Psoas muscle (tissue), 8 donors: ENCODE results near the gene FN3K. TPM values are rescaled to one million over a fixed set of nuclear protein-coding genes. Genes with fewer than 3 reads are reported as not detected.

ENCODE experiments used
- ATAC-seq, 4 donors: fragments of 200-7000 bp; cut with Tn5 transposase; one replicate each; pipeline ENCODE4 v1.9.1; 2020; ENCODE audit warnings: moderate library complexity in 3 of 4, mild to moderate bottlenecking in 2 of 4
- DNase-seq, 2 donors: peaks; one replicate each; pipeline ENCODE4 v3.0.0-alpha.2; 2020
- H3K27ac ChIP-seq: fragments of 200-600 bp; one replicate; pipeline ENCODE4 v1.8.0; 2022
- H3K27me3 ChIP-seq, 3 donors: fragments of 200-600 bp in 1 of 3; one replicate each; pipeline versions ENCODE4 v1.6.1 to v1.8.0; 2013 to 2022; ENCODE audit warnings: low read length in 2 of 3, mild to moderate bottlenecking in 2 of 3, moderate library complexity in 1 of 3; ENCODE audit not compliant: insufficient read depth in 3 of 3
- H3K36me3 ChIP-seq, 2 donors: fragments of 200-600 bp in 1 of 2; one replicate each; pipeline versions ENCODE4 v1.6.1 to v1.8.0; 2013 to 2022; ENCODE audit warnings: low read depth in 1 of 2, mild to moderate bottlenecking in 1 of 2, moderate library complexity in 1 of 2; ENCODE audit not compliant: insufficient read depth in 1 of 2
- H3K4me1 ChIP-seq: fragments of 200-600 bp; one replicate; pipeline ENCODE4 v1.8.0; 2022
- H3K4me3 ChIP-seq: fragments of 200-600 bp; one replicate; pipeline ENCODE4 v1.8.0; 2022; ENCODE audit warnings: mild to moderate bottlenecking
- H3K9me3 ChIP-seq: fragments of 200-600 bp; one replicate; pipeline ENCODE4 v1.8.0; 2022
- WGBS, 3 donors: extraction: QIAGEN DNeasy Blood & Tissue Kit; methylation state at CpG; one replicate each; pipeline versions ENCODE4 v1.1.6 to v1.1.7; 2013; 5-methylcytosine and 5-hydroxymethylcytosine counted together
- intact Hi-C, 2 donors: fragments of 100-400 bp; cut with DNase I; formaldehyde crosslinking; loops; one replicate each; pipeline versions ENCODE4 v1.11.0 to v1.14.2; 2022
- polyA plus RNA-seq, 3 donors: library from polyadenylated mRNA; stranded (reverse); fragments of 200-250 nt; gene quantifications; one replicate each; pipeline ENCODE4 v1.2.3, GENCODE V29; 2013
- total RNA-seq, 4 donors: library from RNA; stranded (reverse); fragmentation: NEBNext Ultra II Directional in 2 of 4; extraction: Animal tissue kit (Norgen Biotek cat#: 25700) in 2 of 4; gene quantifications; one replicate each; pipeline versions ENCODE4 v1.2.1 to v1.2.4, GENCODE V29; 2021 to 2023
- TF ChIP-seq, protein P1 (sequence below): fragments of 200-600 bp; IDR thresholded peaks from one replicate; pipeline ENCODE4 v1.8.0; 2022; ENCODE audit warnings: antibody characterized with exemption
- donor health status: healthy with polysubstance abuse.
- donor health status: DM: no; HTN: no; CAD: no; lungs with moderate emphysema.
- donor health status: Bipolar disorder and iron deficiency.
- donor health status: healthy.
- donor health status: DM: yes; HTN: yes; CAD: no.
- donor health status: DM: no; HTN: no; CAD: no.
- donor health status: DM: no; HTN: no; CAD: no.
- donor health status: DM: yes; HTN: yes; CAD: no.

FN3K gene
- total and polyA plus RNA-seq, 7 donors = 5.9 to 22.3 (median 10.1) TPM

DNA sequence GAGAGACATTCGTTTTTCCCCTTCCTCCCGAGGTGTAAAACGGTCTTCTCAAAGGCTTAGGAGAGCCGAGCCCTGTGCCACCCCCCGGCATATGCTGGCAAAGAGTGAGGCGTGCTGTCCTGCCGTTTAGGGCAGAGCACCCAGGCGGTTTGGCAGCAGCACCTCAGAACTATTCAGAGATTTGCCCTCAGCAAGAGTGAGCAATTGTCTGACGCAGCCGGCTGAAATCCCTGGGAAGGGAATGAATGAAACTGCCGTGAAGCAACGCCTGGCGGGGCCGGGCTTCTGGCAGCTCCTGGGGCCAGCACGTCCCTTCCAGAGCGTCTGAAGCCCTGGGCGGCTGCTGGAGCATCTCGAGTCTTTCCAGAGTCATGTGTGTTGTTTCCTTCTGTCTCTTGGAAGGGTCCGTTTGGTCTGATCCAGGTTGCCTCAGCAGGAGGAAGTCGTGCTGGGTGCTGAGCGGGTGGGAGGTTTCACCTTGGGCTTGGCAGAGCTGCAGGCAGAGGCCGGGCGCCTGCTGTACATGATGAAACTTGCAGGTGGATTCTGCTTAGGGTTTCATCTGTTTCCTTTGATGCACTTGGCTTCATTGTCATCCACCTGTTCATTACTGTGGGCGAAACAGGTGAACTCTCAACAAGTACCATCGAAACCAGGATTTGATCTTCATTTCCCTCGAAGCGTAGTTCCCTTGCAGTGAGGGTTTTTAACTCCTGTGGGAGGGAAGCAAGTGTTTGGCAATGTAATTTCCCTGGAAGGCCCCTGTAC lies 51.9 kb downstream of the FN3K start:
- H3K9me3 ChIP-seq = no peaks in the 10 kb centered on the region
- ATAC-seq (peak; percentile 92 to 95 (median 94)), DNase-seq (peak; percentile 90 to 95)
- 27 to 42% (median 28%) methylated on average over 27 of the region's 27 CpGs for WGBS, 3 donors
- intact Hi-C loops = no loop called here
- peak overlapping the region; percentile 12 for H3K4me3 ChIP-seq
- H3K27ac ChIP-seq = peak overlapping the region; percentile 70
- no peaks in the 10 kb centered on the region for H3K27me3 ChIP-seq
- TF ChIP-seq, protein P1, sequence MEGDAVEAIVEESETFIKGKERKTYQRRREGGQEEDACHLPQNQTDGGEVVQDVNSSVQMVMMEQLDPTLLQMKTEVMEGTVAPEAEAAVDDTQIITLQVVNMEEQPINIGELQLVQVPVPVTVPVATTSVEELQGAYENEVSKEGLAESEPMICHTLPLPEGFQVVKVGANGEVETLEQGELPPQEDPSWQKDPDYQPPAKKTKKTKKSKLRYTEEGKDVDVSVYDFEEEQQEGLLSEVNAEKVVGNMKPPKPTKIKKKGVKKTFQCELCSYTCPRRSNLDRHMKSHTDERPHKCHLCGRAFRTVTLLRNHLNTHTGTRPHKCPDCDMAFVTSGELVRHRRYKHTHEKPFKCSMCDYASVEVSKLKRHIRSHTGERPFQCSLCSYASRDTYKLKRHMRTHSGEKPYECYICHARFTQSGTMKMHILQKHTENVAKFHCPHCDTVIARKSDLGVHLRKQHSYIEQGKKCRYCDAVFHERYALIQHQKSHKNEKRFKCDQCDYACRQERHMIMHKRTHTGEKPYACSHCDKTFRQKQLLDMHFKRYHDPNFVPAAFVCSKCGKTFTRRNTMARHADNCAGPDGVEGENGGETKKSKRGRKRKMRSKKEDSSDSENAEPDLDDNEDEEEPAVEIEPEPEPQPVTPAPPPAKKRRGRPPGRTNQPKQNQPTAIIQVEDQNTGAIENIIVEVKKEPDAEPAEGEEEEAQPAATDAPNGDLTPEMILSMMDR = no peak
- H3K36me3 ChIP-seq = peaks cover 3 to 11% of the 10 kb centered on the region in 2 donors
- peaks cover 21% of the 10 kb centered on the region for H3K4me1 ChIP-seq

DNA sequence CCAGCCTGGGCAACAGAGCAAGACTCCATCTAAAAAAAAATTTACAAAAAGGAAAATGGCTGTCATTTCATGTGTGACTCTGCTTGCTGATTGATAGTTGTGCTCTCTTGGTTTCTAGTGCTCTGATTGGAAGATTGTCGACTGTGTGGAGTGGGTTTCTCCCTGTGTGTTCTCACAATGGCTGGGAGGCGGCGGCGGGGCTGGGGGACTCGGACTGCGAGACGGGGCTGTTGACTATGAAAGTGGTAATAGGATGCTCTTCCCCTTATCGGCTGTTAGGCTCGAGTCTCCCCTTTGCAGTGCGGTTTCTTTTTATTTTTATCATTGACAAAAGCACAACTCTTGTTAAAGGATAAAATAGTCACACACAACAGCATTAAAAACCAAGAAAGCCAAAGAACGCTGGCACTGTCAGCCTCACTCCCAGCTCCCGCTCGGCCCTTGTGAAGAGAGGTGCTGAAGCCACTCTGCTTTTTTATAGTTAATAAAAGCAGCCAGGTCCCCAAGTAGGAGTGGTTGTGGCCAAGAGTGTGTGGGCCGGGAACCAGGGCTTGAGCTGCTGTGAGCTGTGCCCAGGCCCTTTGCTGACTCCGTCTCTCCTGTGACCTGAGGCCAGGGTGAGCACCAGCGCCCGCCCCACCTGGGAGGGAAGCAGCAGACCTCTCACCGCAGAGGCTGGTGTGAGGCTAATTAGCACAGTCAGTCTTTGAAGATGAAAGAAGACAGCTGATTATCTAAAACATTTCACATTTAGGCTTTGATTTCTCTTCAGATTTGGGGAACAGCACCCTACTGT lies 53.0 kb downstream of the FN3K start:
- Histone ChIP-seq H3K36me3 (peaks cover 2 to 5% of the 10 kb centered on the region in 2 donors), H3K4me1 (peaks cover 20% of the 10 kb centered on the region), H3K9me3 (no peaks in the 10 kb centered on the region), H3K27me3 (no peaks in the 10 kb centered on the region), H3K4me3 (no peak overlapping the region), H3K27ac (peak overlapping the region; percentile 70)
- ATAC-seq (peak in 2 of 4 donors; percentile 18 to 21), DNase-seq (no peak)
- WGBS, 3 donors = 79 to 81% (median 80%) methylated on average over 18 of the region's 18 CpGs
- intact Hi-C loops = no loop called here
- TF ChIP-seq, protein P1 = no peak

DNA sequence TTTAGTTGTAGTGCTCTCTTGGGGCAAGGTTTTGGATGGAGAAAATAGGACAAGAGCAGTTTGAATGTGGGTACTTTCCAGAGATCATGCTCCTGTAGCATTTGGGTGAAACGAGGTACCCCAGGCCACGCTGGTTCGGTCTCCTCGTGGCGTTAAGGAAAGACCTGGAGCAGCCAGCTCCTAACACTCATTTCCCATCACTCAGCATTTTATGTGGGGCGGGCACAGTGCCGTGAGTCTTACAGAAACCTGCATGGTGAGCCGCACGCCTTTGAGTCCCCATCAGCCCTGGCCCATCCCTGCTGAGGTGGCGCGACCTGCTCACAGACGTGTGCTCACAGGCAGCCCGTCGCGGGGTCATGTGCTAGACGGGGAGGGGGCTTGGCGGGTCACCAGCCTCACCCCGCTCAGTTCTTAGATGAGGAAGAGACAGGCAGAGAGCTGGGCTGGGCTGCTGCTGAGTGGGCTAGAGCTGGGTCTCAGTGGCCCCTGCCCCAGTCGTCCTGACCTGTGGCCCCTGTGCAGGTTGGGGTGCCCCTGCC lies 53.7 kb downstream of the FN3K start:
- H3K27ac ChIP-seq = no peak overlapping the region
- ATAC-seq (no peak), DNase-seq (no peak)
- no peaks in the 10 kb centered on the region for H3K27me3 ChIP-seq
- no peak overlapping the region for H3K4me3 ChIP-seq
- WGBS, 3 donors = 93 to 97% (median 93%) methylated on average over 18 to 19 of the region's 19 CpGs
- intact Hi-C loops = no loop called here
- H3K9me3 ChIP-seq = no peaks in the 10 kb centered on the region
- H3K36me3 ChIP-seq = no peaks in the 10 kb centered on the region
- TF ChIP-seq, protein P1 = no peak
- H3K4me1 ChIP-seq = peaks cover 25% of the 10 kb centered on the region

DNA sequence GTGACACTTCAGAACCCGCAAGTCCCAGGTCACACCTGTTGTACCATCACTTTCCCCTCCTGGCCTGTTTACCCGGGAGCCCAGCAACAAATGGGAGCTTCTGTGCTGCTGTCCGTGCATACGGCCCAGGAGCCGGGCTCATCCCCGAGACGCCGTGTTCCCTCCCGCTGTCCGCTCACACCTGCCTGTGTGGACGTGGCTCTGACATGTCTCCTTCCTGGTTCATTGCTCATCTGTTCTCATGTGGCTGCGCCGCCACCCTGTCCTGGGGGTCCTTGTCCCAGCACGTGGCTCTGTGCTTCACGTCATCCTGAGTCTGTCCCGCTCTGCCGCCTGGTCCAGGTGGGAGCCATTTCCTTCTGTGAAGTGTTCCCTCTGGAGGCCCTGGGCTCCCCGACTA lies 54.4 kb downstream of the FN3K start:
- H3K4me1 ChIP-seq = peaks cover 25% of the 10 kb centered on the region
- H3K27me3 ChIP-seq = no peaks in the 10 kb centered on the region
- no peaks in the 10 kb centered on the region for H3K9me3 ChIP-seq
- H3K36me3 ChIP-seq = no peaks in the 10 kb centered on the region
- WGBS, 3 donors = 96 to 97% (median 97%) methylated on average over 18 of the region's 18 CpGs
- no peak overlapping the region for H3K4me3 ChIP-seq
- ATAC-seq (no peak), DNase-seq (no peak)
- no peak overlapping the region for H3K27ac ChIP-seq
- TF ChIP-seq, protein P1 = no peak
- intact Hi-C loops = no loop called here
